Putamen (tissue), 1 donor: ENCODE measurements around the gene PROM2.

Experiments used
- DNase-seq: peaks from one replicate; pipeline ENCODE4 v3.0.0-alpha.2; 2016; ENCODE audit warnings: low spot score

Gene PROM2

GRCh38 chr2:95323347-95324155, 49.3 kb downstream of the PROM2 start:
- no peak for DNase-seq

GRCh38 chr2:95325026-95325425, 50.8 kb downstream of the PROM2 start:
- no peak for DNase-seq

- no peak for DNase-seq
These were observed 51.6 kb downstream of the PROM2 start for GRCh38 chr2:95325590-95326432.

GRCh38 chr2:95326433-95327140, 52.3 kb downstream of the PROM2 start:
- DNase-seq, result no peak

- DNase-seq, result no peak
These were observed 53.6 kb downstream of the PROM2 start for GRCh38 chr2:95327861-95328260.

- DNase-seq, result no peak
These were observed 54.3 kb downstream of the PROM2 start for GRCh38 chr2:95328358-95329125.

GRCh38 chr2:95329401-95329800, 55.2 kb downstream of the PROM2 start:
- no peak for DNase-seq

GRCh38 chr2:95329891-95330793, 55.9 kb downstream of the PROM2 start:
- DNase-seq, result no peak

- no peak for DNase-seq
These were observed 56.6 kb downstream of the PROM2 start for GRCh38 chr2:95330794-95331338.

GRCh38 chr2:95331606-95332005, 57.4 kb downstream of the PROM2 start:
- DNase-seq, result no peak

- no peak for DNase-seq
These were observed 57.8 kb downstream of the PROM2 start for GRCh38 chr2:95332036-95332435.

GRCh38 chr2:95333056-95333455, 58.8 kb downstream of the PROM2 start:
- DNase-seq, result no peak

GRCh38 chr2:95333888-95334338, 59.7 kb downstream of the PROM2 start:
- DNase-seq, result no peak

GRCh38 chr2:95334916-95335641, 60.8 kb downstream of the PROM2 start:
- no peak for DNase-seq

GRCh38 chr2:95336406-95336805, 62.2 kb downstream of the PROM2 start:
- no peak for DNase-seq

- DNase-seq, result no peak
These were observed 63.6 kb downstream of the PROM2 start for GRCh38 chr2:95337829-95338228.
